ENCODE measurements around the gene SERPINB6.
A peak's percentile ranks its signal among the peaks of the same experiment; 100 is the strongest.
"Not testable (repeated sequence)": the region's sequence is repeated elsewhere in the genome, so short reads cannot be mapped to it uniquely, and the experiment has no call there.

The SERPINB6 gene

GRCh38 chr6:2971420-2972218, at the start of gene SERPINB6:
TSS of gene SERPINB6 (minus strand) at chr6:2971567. CDS start at chr6:2959332, 12,235 bp downstream.
- peak; percentile 25 for DNase-seq (ENCODE audit: low read depth)

DNA sequence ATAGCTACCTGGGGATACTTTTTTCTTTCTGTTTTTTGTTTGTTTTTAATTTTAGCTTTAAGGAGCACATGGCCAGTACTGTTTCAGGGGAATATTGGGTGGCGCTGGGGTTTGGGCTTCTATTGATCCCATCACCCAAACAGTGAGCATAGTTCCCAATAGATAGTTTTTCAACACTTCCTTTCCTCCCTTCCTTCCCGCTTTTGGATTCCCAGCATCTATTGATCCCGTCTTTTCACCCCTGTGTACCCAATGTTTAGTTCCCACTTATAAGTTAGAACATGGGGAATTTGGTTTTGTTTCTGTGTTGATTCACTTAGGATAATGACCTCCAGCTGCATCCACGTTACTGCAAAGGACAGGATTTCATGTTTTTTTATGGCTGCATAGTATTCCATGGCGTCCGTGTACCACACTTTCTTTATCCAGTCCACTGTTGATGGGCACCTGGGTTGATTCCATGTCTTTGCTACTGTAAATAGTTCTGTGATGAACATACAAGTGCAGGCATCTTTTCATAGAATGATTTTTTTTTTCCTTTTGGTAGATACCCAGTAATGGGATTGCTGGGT, 48.5 kb upstream of the SERPINB6 start:
- DNase-seq (ENCODE audit: low read depth) = no peak

DNA sequence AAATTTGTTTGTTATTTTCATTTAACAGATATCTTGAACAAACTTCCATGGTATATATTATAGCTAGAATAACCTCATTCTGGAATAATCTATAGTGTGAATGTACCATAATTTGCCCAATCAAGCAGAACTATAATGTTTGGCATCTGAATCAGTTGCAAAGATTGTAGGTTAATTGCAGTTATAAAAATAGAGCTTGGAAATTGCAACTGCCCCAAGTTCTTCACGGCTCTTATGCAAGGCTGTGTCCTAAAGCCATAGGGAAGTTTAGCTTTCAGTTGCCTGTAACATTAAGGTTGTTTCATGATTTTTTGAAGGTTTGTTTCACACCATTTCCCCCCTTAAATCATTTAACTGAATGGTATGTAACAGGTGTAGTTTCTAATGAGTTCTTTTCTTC, 47.7 kb upstream of the SERPINB6 start:
- DNase-seq (ENCODE audit: low read depth) = no peak

DNA sequence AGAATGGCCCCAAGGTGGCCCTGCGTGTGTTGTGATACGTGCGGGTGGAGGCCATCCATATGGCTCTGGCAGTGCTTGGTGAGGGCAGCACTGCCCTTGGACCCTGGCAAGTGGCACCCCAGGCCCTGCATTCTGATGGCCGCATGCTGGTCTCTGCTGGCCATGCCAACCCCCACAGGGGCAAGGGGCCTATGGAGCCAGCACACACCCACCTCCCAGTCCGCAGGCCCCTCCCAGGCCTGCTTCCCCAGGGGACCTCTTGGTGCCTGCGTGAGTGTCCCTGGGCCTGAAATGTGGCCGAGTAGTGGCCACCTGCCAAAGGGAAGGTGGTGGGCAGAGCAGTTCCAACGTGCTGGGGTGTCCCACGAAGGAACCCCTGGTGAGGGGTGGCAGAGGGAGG, 45.9 kb upstream of the SERPINB6 start:
- DNase-seq (ENCODE audit: low read depth) = no peak

GRCh38 chr6:3016473-3017280, 45.3 kb upstream of the SERPINB6 start:
- no peak for DNase-seq (ENCODE audit: low read depth)

DNA sequence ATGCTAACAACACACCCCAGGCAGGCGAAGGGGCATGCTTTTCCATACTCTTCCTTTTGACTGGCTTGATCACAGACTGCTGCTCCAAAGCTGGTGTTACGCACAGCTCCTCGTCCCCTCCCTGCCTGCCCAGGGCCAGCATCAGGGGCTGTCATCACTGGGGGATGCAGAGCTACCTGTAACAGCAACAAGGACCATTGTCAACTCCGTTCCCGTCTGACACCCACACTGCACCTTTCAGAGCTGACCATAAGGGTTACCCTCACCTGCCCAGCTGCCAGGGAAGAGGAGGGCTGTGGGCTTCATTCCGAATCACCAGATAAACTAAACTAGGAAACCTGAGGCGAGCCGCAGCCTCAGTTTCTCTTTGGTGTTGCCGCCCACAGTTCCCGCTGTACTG, 43.8 kb upstream of the SERPINB6 start:
- no peak for DNase-seq (ENCODE audit: low read depth)

- DNase-seq (ENCODE audit: low read depth) = no peak
Observed at GRCh38 chr6:3014675-3015066, 43.3 kb upstream of the SERPINB6 start.

DNA sequence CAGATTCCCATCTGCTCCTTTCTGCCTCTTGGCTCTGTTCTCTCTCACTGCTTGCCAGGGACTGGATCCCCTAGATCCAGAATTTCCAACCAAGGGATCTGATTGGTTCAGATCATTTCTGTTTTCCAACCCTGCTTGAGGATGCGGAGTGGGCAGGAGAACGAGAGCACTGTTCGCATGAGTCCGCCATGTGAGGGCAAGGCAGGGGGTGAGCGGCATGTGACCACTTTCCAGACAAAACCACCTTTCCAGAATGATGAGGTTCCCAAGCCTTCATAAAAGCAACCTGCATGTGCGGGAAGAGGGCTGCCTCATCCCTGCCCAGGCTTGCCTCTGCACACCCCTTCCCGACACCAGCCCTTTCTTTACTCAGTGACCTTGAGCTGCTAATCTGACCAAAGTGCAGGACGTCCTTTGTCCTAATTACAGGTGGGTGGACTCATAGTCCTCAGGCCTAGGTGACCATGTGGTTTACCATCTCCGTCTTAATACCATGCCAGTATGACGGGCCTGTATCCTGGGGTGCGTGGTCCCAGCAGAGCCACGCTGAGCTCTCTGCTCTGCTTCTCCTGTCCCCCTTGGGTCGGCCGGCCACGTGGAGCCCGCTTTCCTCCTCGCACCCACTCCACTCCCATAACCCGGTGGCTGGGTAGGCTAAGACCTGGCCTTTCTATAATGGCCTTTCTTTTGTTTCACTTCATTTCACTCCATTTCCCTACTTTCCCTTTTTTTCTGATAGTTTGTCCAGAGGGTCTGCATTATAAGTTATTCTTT, 42.7 kb upstream of the SERPINB6 start:
- DNase-seq (ENCODE audit: low read depth) = no peak

DNA sequence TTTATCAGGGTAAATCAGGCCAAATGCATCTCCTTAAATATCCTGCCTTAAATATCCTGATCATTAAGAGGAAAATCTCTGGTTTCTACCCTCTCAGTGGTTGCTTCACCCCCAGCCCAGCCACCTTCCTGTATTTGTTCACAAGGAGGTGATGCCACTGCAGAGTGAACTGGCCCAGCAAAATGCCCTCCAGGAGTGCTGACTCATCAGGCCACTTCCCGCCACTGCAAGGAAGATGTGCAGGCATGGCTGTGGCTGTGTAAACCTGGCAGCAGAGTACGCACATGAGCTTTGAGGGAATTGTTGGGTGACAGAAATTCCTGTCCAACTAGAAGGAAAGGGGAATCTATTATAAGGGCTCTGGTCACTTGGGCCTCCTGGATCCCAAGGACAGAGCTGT, 42.1 kb upstream of the SERPINB6 start:
- DNase-seq (ENCODE audit: low read depth) = no peak

DNA sequence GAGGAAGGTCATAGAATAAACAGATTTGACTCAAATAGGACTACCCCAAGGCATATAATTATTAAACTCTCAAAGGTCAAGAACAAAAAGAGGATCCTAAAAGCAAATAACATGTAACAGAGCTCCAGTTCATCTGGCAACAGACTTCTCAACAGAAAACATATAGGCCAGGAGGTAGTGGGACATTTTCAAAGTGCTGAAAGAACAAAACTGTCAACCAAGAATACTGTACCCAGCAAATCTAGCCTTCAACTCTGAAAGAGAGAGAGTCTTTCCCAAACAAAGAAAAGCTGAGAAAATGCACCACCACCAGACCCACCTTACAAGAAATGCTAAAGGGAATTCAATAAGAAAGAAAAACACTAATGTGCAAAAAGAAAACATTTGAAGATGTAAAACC, 40.2 kb upstream of the SERPINB6 start:
- DNase-seq (ENCODE audit: low read depth) = no peak

GRCh38 chr6:3011158-3011557, 39.8 kb upstream of the SERPINB6 start:
- DNase-seq (ENCODE audit: low read depth) = no peak

- DNase-seq (ENCODE audit: low read depth) = no peak
Observed at GRCh38 chr6:3009930-3010329, 38.6 kb upstream of the SERPINB6 start.

DNA sequence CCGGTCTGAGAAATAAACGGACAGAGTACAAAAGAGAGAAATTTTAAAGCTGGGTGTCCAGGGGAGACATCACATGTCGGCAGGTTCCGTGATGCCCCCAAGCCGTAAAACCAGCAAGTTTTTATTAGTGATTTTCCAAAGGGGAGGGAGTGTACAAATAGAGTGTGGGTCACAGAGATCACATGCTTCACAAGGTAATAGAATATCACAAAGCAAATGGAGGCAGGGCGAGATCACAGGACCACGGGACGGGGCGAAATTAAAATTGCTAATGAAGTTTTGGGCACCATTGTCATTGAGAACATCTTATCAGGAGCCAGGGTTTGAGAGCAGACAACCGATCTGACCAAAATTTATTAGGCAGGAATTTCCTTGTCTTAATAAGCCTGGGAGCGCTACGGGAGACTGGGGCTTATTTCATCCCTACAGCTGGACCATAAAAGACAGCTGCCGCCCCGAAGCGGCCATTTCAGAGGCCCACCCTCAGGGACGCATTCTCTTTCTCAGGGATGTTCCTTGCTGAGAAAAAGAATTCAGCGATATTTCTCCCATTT, 37.4 kb upstream of the SERPINB6 start:
- DNase-seq (ENCODE audit: low read depth) = not testable (repeated sequence)

DNA sequence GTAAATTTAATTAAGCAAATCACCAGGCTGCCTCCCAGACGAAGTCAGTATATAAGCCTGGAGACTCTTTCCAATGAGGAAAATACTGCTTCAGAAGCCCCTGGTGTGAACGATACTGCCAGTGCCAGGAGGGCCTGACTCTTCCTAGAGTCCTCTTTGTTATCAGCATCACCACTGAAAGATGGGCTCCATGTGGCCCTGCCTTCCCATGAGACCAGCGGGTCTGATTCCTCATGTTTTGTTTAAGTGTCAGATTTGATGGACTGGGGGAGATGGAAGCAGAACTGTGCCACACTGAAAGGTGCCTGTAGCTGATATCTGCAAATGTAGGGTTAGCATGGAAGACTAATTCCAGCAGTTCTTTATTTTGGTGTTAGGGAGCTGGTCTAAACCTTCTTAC, 36.2 kb upstream of the SERPINB6 start:
- no peak for DNase-seq (ENCODE audit: low read depth)

DNA sequence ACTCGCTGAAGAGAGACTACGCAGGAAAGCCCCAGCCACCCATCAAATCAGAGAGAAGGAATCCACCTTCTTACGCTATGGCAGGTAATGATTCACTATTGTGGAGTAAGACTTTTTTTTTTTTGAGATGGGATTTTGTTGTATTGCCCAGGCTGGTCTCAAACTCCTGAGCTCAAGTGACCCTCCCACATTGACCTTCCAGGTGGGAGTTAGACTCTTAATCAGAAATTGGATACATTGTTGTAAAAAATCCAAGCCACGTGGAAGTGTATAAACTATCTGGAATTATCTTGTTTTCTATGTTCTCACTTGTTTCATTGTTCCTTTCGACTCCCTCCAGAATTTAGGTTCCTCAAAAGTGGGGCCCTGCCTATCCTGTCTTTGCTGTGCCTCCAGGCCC, 35.1 kb upstream of the SERPINB6 start:
- no peak for DNase-seq (ENCODE audit: low read depth)

GRCh38 chr6:3005874-3006273, 34.5 kb upstream of the SERPINB6 start:
- DNase-seq (ENCODE audit: low read depth) = no peak

- no peak for DNase-seq (ENCODE audit: low read depth)
Observed at GRCh38 chr6:3005077-3005476, 33.7 kb upstream of the SERPINB6 start.

GRCh38 chr6:3003226-3003625, 31.9 kb upstream of the SERPINB6 start:
- DNase-seq (ENCODE audit: low read depth) = not testable (repeated sequence)

- no peak for DNase-seq (ENCODE audit: low read depth)
Observed at GRCh38 chr6:3001773-3002293, 30.5 kb upstream of the SERPINB6 start.

DNA sequence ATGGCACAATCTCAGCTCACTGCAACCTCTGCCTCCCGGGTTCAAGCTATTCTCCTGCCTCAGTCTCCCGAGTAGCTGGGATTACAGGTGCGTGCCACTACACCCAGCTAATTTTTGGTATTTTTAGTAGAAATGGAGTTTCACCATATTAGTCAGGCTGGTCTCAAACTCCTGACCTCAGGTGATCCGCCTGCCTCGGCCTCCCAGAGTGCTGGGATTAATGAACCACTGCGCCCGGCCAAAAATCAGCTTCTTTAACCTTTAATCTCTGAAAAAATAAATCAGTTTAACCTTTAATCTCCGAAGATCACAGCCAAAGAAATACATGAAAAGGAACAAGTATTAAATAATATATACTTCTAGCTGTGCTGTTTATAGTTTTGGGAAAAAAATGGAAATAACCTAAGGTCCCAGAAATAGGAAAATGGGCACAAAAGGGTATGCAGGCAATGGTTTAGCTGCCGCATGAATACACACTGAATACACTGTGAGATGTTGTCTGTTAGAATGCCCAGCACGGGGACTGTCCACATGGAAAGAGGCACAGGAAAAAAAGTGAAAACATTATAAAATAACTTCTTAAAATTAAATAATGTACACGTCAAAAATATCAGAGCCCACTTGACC, 29.9 kb upstream of the SERPINB6 start:
- DNase-seq (ENCODE audit: low read depth) = no peak
